HepG2 (cell line): Measurements from ENCODE around the gene NELFB. TPM values are rescaled to one million over a fixed set of nuclear protein-coding genes. Genes with fewer than 3 reads are reported as not detected.

Experiments used
- AGO1 ChIP-seq: fragments of 200-400 bp; formaldehyde crosslinking; IDR thresholded peaks from 2 replicates; pipeline ENCODE4 v1.6.1; 2017; ENCODE audit warnings: mild to moderate bottlenecking, low read depth, low read length, moderate library complexity; ENCODE audit not compliant: poor library complexity, severe bottlenecking
- AHDC1 ChIP-seq: sonication (generic); formaldehyde crosslinking; IDR thresholded peaks from 2 replicates; pipeline ENCODE4 v1.5.1; 2020; ENCODE audit warnings: mild to moderate bottlenecking, missing genetic modification reagents, borderline replicate concordance
- AHR ChIP-seq: IDR thresholded peaks from 2 replicates; pipeline ENCODE4 v1.6.1; 2018; ENCODE audit warnings: missing genetic modification reagents, missing compliant biosample characterization
- ARNTL ChIP-seq: sonication (generic); formaldehyde crosslinking; IDR thresholded peaks from 2 replicates; pipeline ENCODE4 v1.4.0; 2020; ENCODE audit warnings: mild to moderate bottlenecking, missing genetic modification reagents
- EED ChIP-seq: sonication (generic); formaldehyde crosslinking; IDR thresholded peaks from 2 replicates; pipeline ENCODE4 v1.5.0; 2020; ENCODE audit warnings: mild to moderate bottlenecking, missing genetic modification reagents
- HCFC1 ChIP-seq: fragments of 150-350 bp; IDR thresholded peaks from 2 replicates; pipeline ENCODE4 v1.6.1; 2014; ENCODE audit warnings: low read depth, low read length
- HNF1A ChIP-seq, 2 experiments: sonication (generic) in 1 of 2; formaldehyde crosslinking in 1 of 2; IDR thresholded peaks; 2 replicates each; pipeline versions ENCODE4 v1.4.0 to v1.6.1; 2016 to 2020; ENCODE audit warnings: borderline replicate concordance in 1 of 2, low read depth in 1 of 2, mild to moderate bottlenecking in 1 of 2, missing genetic modification reagents in 1 of 2
- HOXA7 ChIP-seq: sonication (generic); formaldehyde crosslinking; IDR thresholded peaks from 2 replicates; pipeline ENCODE4 v1.8.1; 2022; ENCODE audit warnings: mild to moderate bottlenecking, missing genetic modification reagents, moderate library complexity
- MED1 ChIP-seq: sonication (generic); formaldehyde crosslinking; IDR thresholded peaks from 2 replicates; pipeline ENCODE4 v1.4.0; 2020; ENCODE audit warnings: missing genetic modification reagents
- NFKBIZ ChIP-seq: IDR thresholded peaks from 2 replicates; pipeline ENCODE4 v1.6.1; 2018; ENCODE audit warnings: missing genetic modification reagents, missing compliant biosample characterization
- NR2F6 ChIP-seq, 2 experiments: IDR thresholded peaks; 2 replicates each; pipeline ENCODE4 v1.6.1; 2016; ENCODE audit warnings: antibody characterized with exemption in 1 of 2, mild to moderate bottlenecking in 1 of 2
- RNF219 ChIP-seq: sonication (generic); formaldehyde crosslinking; IDR thresholded peaks from 2 replicates; pipeline ENCODE4 v1.5.0; 2020; ENCODE audit warnings: mild to moderate bottlenecking, missing genetic modification reagents
- ZBTB20 ChIP-seq: sonication (generic); formaldehyde crosslinking; IDR thresholded peaks from 2 replicates; pipeline ENCODE4 v1.8.1; 2023; ENCODE audit warnings: missing genetic modification reagents, low read depth, mild to moderate bottlenecking, borderline replicate concordance
- ZBTB7A ChIP-seq: sonication (generic); formaldehyde crosslinking; IDR thresholded peaks from 2 replicates; pipeline ENCODE4 v1.8.0; 2022; ENCODE audit warnings: mild to moderate bottlenecking, missing genetic modification reagents
- ZFP36L2 ChIP-seq: sonication (generic); formaldehyde crosslinking; IDR thresholded peaks from 2 replicates; pipeline ENCODE4 v1.4.0; 2020; ENCODE audit warnings: missing genetic modification reagents
- ZKSCAN8 ChIP-seq: IDR thresholded peaks from 2 replicates; pipeline ENCODE4 v1.6.1; 2016; ENCODE audit warnings: borderline replicate concordance, missing genetic modification reagents, missing compliant biosample characterization
- ZNF772 ChIP-seq: sonication (generic); formaldehyde crosslinking; IDR thresholded peaks from 2 replicates; pipeline ENCODE4 v1.5.0; 2020; ENCODE audit warnings: mild to moderate bottlenecking, missing genetic modification reagents
- polyA plus RNA-seq, 8 experiments: library from polyadenylated mRNA; depleted of rRNA in 3 of 8; stranded (reverse) in 7 of 8; unstranded in 1 of 8; fragments of >200 nt; fragmentation: Illumina TruSeq in 4 of 8; extraction: Trizol in 4 of 8; gene quantifications; 2 replicates each; pipeline versions ENCODE4 v1.2.1 to v1.2.3, GENCODE V29; 2011 to 2016; ENCODE audit warnings: low read depth in 4 of 8, missing spikeins in 1 of 8, mixed read lengths in 1 of 8; ENCODE audit not compliant: insufficient read depth in 1 of 8
- total RNA-seq, 5 experiments: library from RNA; depleted of rRNA; stranded (reverse); fragments of >200 nt; fragmentation: Illumina TruSeq; extraction: Trizol; gene quantifications; 2 replicates each; pipeline ENCODE4 v1.2.3, GENCODE V29; 2016; ENCODE audit warnings: low read depth in 1 of 5

The NELFB gene
- total and polyA plus RNA-seq, 2 of the 13 experiments (the other 11 are each of a cell fraction or from before 2014, with no cell fraction given), result 26.5 to 45.8 TPM

- TF ChIP-seq HNF1A (IDR thresholded peaks at IDR 0.05; ENCODE audit: low read depth) (no peak), HNF1A (CRISPR knock-in tag; IDR thresholded peaks at IDR 0.05; ENCODE audit: borderline replicate concordance) (no peak), ZFP36L2 (CRISPR knock-in tag) (no peak), RNF219 (CRISPR knock-in tag) (no peak), HCFC1 (no peak), AGO1 (peak; percentile 11), AHDC1 (CRISPR knock-in tag) (no peak), ZNF772 (no peak), MED1 (CRISPR knock-in tag) (no peak), ZBTB20 (CRISPR knock-in tag) (no peak), HOXA7 (CRISPR knock-in tag) (no peak), AHR (CRISPR knock-in tag) (no peak), NFKBIZ (no peak), EED (no peak), ZKSCAN8 (CRISPR knock-in tag) (no peak), ZBTB7A (CRISPR knock-in tag) (no peak), ARNTL (no peak), NR2F6 (IDR thresholded peaks at IDR 0.05) (peak; percentile 9; the same call in 1 of the 2 replicates), NR2F6 (CRISPR knock-in tag; IDR thresholded peaks at IDR 0.05) (no peak)
Observed at GRCh38 chr9:137253717-137254623, 1.2 kb upstream of the NELFB start (continued).
